ENCODE results near the gene TMPRSS2. TPM values are rescaled to one million over a fixed set of nuclear protein-coding genes. Genes with fewer than 3 reads are reported as not detected.

TMPRSS2 gene
- total RNA-seq, 1 donor from 2014 or later = not detected

- intact Hi-C loops (cut with micrococcal nuclease) = no loop called here
- peaks cover 3% of the 10 kb centered on the region for H3K27me3 Mint-ChIP-seq (ENCODE audit: low read depth)
- no peak for DNase-seq (ENCODE audit: low spot score)
- H3K4me1 Mint-ChIP-seq (ENCODE audit: low read depth) = no peaks in the 10 kb centered on the region
- H3K4me3 Mint-ChIP-seq (ENCODE audit: low read depth) = no peak overlapping the region
- no peaks in the 10 kb centered on the region for H3K9me3 Mint-ChIP-seq
- H3K36me3 Mint-ChIP-seq (ENCODE audit: low read depth) = no peaks in the 10 kb centered on the region
- no peak overlapping the region for H3K27ac Mint-ChIP-seq
Measured at GRCh38 chr21:41487082-41487481, 20.9 kb downstream of the TMPRSS2 start.

DNA sequence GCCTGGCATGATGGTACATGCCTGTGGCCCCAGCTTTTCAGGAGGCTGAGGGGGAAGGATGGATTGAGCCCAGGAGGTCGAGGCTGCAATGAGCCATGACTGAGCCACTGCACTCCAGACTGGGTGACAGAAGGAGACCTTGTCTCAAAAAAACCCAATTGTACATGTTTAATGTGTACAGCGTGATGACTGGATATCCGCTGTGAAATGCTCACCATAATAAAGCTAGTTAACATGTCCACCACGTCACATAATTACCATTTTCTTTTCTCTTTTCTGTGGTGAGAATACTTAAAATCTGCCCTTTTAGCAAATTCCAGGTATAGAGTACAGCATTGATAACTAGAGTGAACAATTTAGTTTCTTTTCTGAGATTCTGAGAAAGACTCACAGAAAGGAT lies 24.0 kb downstream of the TMPRSS2 start:
- H3K36me3 Mint-ChIP-seq (ENCODE audit: low read depth) = no peaks in the 10 kb centered on the region
- H3K9me3 Mint-ChIP-seq = no peaks in the 10 kb centered on the region
- H3K4me1 Mint-ChIP-seq (ENCODE audit: low read depth) = peaks cover 1% of the 10 kb centered on the region
- H3K27ac Mint-ChIP-seq = no peak overlapping the region
- intact Hi-C loops (cut with micrococcal nuclease) = no loop called here
- peaks cover 6% of the 10 kb centered on the region for H3K27me3 Mint-ChIP-seq (ENCODE audit: low read depth)
- DNase-seq (ENCODE audit: low spot score) = no peak
- H3K4me3 Mint-ChIP-seq (ENCODE audit: low read depth) = no peak overlapping the region

GRCh38 chr21:41483415-41483814 lies 24.5 kb downstream of the TMPRSS2 start:
- intact Hi-C loops (cut with micrococcal nuclease) = no loop called here
- Mint-ChIP-seq H3K4me1 (ENCODE audit: low read depth) (peaks cover 7% of the 10 kb centered on the region), H3K4me3 (ENCODE audit: low read depth) (no peak overlapping the region), H3K27me3 (ENCODE audit: low read depth) (peaks cover 11% of the 10 kb centered on the region), H3K36me3 (ENCODE audit: low read depth) (no peaks in the 10 kb centered on the region), H3K9me3 (no peaks in the 10 kb centered on the region), H3K27ac (no peak overlapping the region)
- no peak for DNase-seq (ENCODE audit: low spot score)

GRCh38 chr21:41482980-41483379 lies 25.0 kb downstream of the TMPRSS2 start:
- intact Hi-C loops (cut with micrococcal nuclease) = no loop called here
- peaks cover 11% of the 10 kb centered on the region for H3K27me3 Mint-ChIP-seq (ENCODE audit: low read depth)

GRCh38 chr21:41482301-41482700 lies 25.7 kb downstream of the TMPRSS2 start:
- no peak for DNase-seq (ENCODE audit: low spot score)
- H3K4me3 Mint-ChIP-seq (ENCODE audit: low read depth) = no peak overlapping the region
- H3K36me3 Mint-ChIP-seq (ENCODE audit: low read depth) = no peaks in the 10 kb centered on the region
- no peak overlapping the region for H3K27ac Mint-ChIP-seq
- peaks cover 9% of the 10 kb centered on the region for H3K4me1 Mint-ChIP-seq (ENCODE audit: low read depth)
- H3K27me3 Mint-ChIP-seq (ENCODE audit: low read depth) = peaks cover 17% of the 10 kb centered on the region
- intact Hi-C loops (cut with micrococcal nuclease) = no loop called here
- no peaks in the 10 kb centered on the region for H3K9me3 Mint-ChIP-seq

More at GRCh38 chr21:41482980-41483379, 25.0 kb downstream of the TMPRSS2 start:
- Mint-ChIP-seq H3K9me3 (no peaks in the 10 kb centered on the region), H3K4me3 (ENCODE audit: low read depth) (no peak overlapping the region), H3K27ac (no peak overlapping the region), H3K36me3 (ENCODE audit: low read depth) (no peaks in the 10 kb centered on the region), H3K4me1 (ENCODE audit: low read depth) (peaks cover 9% of the 10 kb centered on the region)
- DNase-seq (ENCODE audit: low spot score) = no peak

- no peaks in the 10 kb centered on the region for H3K36me3 Mint-ChIP-seq (ENCODE audit: low read depth)
- DNase-seq (ENCODE audit: low spot score) = no peak
- H3K4me3 Mint-ChIP-seq (ENCODE audit: low read depth) = no peak overlapping the region
- peaks cover 18% of the 10 kb centered on the region for H3K27me3 Mint-ChIP-seq (ENCODE audit: low read depth)
- peaks cover 9% of the 10 kb centered on the region for H3K4me1 Mint-ChIP-seq (ENCODE audit: low read depth)
- H3K27ac Mint-ChIP-seq = no peak overlapping the region
- H3K9me3 Mint-ChIP-seq = no peaks in the 10 kb centered on the region
- intact Hi-C loops (cut with micrococcal nuclease) = no loop called here
Measured at GRCh38 chr21:41481191-41481590, 26.8 kb downstream of the TMPRSS2 start.

DNA sequence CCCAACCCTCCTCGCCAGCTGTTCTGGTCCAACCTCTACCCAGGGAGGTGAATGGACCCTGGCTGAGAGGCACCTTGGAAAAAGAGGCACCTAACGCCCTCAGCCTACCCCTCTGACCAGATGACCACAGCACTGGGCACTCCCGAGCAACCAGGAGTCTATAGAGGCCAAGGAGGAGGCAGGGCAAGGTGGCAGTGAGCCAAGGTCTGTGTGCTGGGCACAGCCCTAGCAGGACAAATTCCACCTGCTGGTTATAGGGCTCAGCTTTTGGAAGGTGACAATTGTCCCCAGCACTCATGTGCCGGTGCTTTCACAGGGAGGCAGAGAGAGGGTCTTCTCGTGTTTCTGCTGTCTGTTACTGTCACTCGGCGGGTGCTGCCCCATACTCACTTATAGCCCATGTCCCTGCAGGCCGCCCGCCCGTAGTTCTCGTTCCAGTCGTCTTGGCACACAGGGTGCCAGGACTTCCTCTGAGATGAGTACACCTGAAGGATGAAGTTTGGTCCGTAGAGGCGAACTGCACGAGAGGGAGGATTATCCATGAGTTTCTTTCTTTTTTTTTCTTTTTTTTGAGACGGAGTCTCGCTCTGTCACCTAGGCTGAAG lies 27.8 kb downstream of the TMPRSS2 start:
- H3K27me3 Mint-ChIP-seq (ENCODE audit: low read depth) = peaks cover 18% of the 10 kb centered on the region
- DNase-seq (ENCODE audit: low spot score) = no peak
- H3K36me3 Mint-ChIP-seq (ENCODE audit: low read depth) = no peaks in the 10 kb centered on the region
- H3K4me1 Mint-ChIP-seq (ENCODE audit: low read depth) = peaks cover 9% of the 10 kb centered on the region
- H3K9me3 Mint-ChIP-seq = no peaks in the 10 kb centered on the region
- H3K27ac Mint-ChIP-seq = no peak overlapping the region
- no peak overlapping the region for H3K4me3 Mint-ChIP-seq (ENCODE audit: low read depth)
- intact Hi-C loops (cut with micrococcal nuclease) = no loop called here

DNA sequence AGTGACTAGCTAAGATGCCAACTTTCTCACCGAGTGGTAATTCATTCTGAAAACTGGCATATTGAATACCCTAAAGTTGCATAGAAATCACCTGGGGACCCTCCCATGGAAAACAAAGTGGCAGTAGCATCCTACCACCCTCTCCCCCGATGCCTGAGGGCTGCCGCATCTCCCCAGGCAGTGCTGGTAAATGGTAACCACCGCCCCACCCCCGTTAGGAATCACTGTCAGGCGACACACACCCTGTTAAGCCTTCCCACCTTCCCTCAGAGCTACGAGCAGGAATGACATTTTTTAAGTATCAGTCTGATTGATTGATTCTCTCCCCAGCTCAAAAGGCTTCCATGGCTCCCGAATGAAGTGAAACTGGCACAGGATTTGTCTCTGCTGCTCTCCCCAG lies 28.3 kb downstream of the TMPRSS2 start:
- Mint-ChIP-seq H3K27ac (no peak overlapping the region), H3K4me1 (ENCODE audit: low read depth) (peaks cover 9% of the 10 kb centered on the region), H3K36me3 (ENCODE audit: low read depth) (no peaks in the 10 kb centered on the region), H3K4me3 (ENCODE audit: low read depth) (no peak overlapping the region), H3K27me3 (ENCODE audit: low read depth) (peaks cover 18% of the 10 kb centered on the region), H3K9me3 (no peaks in the 10 kb centered on the region)
- DNase-seq (ENCODE audit: low spot score) = no peak
- intact Hi-C loops (cut with micrococcal nuclease) = no loop called here

DNA sequence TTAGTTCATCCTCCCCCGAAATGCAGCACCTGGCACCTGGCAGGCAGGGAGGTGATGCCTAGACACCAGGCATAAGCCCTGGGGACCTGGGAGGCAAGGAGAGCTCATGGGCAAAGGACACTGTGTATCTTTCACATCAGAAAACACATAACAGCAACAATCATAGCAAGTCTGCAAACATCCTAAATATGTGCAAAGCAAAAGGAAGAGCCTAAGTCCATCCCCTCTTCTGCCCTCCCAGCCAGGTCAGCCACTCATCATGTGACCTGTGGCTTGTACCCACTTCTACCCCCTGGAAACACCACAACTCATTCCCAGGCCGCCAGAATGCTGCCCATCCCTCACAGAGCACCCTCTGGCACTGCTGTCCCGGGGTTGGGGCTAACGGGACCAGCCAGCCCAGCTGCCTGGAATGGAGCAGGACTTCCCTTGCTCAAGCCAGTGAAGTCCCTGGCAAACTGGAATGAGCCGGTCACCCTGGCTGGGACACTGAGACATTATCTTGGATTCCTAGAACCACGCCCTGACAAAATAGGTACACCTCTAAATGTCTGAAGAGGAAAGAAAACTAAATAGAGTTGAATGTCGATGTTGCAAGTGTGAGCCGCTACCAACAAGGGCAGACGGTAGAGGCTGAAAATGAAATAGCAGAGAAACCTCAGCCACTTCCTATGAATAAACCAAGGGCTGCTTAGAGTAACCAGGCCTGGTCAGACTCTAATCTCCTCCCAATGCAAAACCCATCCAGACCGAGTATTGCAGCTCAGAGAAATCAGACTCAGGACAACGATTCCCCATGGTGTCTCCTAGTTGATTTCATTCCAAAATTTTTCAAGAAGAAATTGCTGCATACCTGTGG lies 29.4 kb downstream of the TMPRSS2 start:
- Mint-ChIP-seq H3K27ac (no peak overlapping the region), H3K27me3 (ENCODE audit: low read depth) (peaks cover 15% of the 10 kb centered on the region), H3K4me1 (ENCODE audit: low read depth) (peaks cover 9% of the 10 kb centered on the region), H3K9me3 (no peaks in the 10 kb centered on the region), H3K36me3 (ENCODE audit: low read depth) (no peaks in the 10 kb centered on the region), H3K4me3 (ENCODE audit: low read depth) (no peak overlapping the region)
- intact Hi-C loops (cut with micrococcal nuclease) = no loop called here
- DNase-seq (ENCODE audit: low spot score) = no peak

DNA sequence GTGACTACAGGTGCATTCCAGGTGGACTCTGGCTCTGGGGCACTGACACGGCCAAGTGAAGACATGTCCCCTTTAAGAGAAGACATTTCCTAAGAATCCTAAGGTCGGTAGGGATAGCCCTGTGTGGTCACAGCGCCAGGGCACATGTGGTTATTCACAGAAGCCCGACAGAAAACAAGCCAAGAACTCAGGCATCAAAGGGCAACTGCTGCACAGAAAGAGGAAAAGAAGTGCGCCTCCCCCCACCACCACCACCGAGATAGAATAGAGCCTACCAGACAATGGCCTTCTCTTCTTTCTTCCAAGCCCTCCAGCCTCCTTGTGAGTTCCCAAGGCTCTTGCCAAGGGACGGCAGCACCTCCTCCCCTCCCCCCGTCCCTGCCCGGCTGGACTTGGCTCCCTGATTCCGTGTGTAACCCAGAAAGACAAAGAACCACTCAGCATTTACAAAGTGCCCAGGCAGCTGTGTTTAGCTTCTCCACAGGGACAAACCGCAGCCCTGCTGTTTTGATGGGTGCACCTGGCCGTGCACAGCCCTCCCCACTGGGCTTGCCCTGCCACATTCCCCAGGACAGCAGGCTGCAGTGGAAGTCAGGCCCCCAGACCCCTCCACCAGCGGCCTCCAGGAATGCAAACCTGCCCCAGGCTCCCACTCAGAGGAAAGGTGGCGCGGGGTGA lies 30.2 kb downstream of the TMPRSS2 start:
- peaks cover 15% of the 10 kb centered on the region for H3K27me3 Mint-ChIP-seq (ENCODE audit: low read depth)
- no peaks in the 10 kb centered on the region for H3K9me3 Mint-ChIP-seq
- no peak overlapping the region for H3K27ac Mint-ChIP-seq
- intact Hi-C loops (cut with micrococcal nuclease) = no loop called here
- H3K36me3 Mint-ChIP-seq (ENCODE audit: low read depth) = no peaks in the 10 kb centered on the region
- H3K4me3 Mint-ChIP-seq (ENCODE audit: low read depth) = no peak overlapping the region
- peaks cover 9% of the 10 kb centered on the region for H3K4me1 Mint-ChIP-seq (ENCODE audit: low read depth)
- no peak for DNase-seq (ENCODE audit: low spot score)

DNA sequence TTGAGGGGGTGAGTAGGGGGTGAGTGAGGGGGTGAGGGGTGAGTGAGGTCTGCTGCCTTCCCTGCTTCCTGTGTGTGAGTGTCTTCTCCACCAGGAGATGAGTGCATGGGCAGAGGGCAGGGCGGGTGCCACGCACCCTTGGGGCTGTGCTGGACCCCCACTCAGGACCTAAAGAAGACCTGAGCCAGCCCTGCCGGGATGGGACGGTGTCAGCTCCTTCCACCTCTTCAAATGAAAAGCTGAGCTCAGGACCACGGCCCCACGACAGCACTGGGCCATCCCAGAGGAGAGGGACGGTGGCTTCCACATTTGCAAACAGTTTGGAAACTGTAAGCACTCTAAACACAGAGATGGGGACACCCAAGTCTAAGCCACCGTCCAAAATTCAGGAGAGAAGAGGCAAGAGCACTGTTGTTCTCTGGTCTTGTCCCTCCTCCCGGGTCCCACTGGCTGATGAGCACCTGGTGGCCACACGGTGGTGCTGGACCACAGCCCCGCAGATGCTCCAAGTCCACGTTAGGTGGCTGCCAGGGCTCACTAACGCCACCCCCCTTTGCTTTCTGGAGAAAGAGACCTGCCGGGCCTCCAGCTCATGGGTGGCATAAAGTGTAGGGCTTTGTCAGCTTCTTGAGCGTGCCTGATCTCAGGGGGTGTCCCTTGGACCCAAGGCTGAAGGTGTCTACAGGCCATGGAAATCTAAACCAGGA lies 32.1 kb downstream of the TMPRSS2 start:
- DNase-seq (ENCODE audit: low spot score) = no peak
- Mint-ChIP-seq H3K27ac (no peak overlapping the region), H3K4me3 (ENCODE audit: low read depth) (no peak overlapping the region), H3K27me3 (ENCODE audit: low read depth) (peaks cover 15% of the 10 kb centered on the region), H3K36me3 (ENCODE audit: low read depth) (no peaks in the 10 kb centered on the region), H3K9me3 (no peaks in the 10 kb centered on the region), H3K4me1 (ENCODE audit: low read depth) (peaks cover 9% of the 10 kb centered on the region)
- intact Hi-C loops (cut with micrococcal nuclease) = no loop called here

DNA sequence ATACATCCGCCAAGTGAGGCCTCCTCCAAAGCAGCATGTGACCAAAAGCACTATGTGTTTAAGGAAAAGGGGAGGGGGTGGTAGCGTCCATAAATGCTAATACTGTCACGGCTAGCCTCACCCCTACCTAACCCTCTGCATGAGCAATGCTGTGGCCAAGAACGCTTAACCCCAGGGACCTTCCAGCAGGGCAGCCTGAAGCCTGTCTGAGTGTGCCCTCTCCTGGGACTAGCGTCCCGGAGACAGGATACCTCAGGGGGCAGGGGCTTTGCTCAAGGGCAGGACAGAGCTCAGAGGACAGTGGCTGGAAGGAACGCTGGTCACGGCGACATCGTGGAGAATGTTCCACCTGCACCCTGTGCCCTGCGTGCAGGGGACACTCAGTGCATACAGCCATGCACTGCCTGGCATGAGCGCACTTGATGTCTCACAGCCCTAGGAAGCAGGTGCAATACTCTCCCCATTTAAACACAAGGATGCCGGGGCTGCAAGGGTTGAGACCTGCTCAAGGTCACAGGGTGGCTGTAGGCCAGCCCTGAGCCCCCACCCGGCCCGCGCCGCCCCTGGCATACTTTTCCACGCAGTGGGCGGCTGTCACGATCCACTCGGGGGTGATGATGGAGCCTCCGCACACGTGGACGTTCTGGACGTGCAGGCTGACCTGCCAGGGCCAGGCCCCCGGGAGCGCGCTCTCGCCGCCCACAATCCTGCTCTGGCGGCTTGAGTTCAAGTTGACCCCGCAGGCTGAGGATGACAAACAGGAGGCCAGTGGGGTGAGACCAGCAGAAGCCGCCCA lies 35.0 kb downstream of the TMPRSS2 start:
- intact Hi-C loops (cut with micrococcal nuclease) = no loop called here
- Mint-ChIP-seq H3K9me3 (no peaks in the 10 kb centered on the region), H3K36me3 (ENCODE audit: low read depth) (no peaks in the 10 kb centered on the region), H3K4me1 (ENCODE audit: low read depth) (no peaks in the 10 kb centered on the region), H3K27ac (no peak overlapping the region), H3K4me3 (ENCODE audit: low read depth) (no peak overlapping the region), H3K27me3 (ENCODE audit: low read depth) (peaks cover 9% of the 10 kb centered on the region)
- DNase-seq (ENCODE audit: low spot score) = no peak

Data from activated T-helper 2 cell treated with anti-CD3 and anti-CD28 coated beads, Interferon-gamma antibody, Interleukin-2, Interleukin-4, amounts not matched to agents 10 μg/mL and 5 μg/mL and 100 μg/mL, durations not matched to agents 14 hours and 24 hours and 36 hours (primary cell).